Loucy (cell line): ENCODE data around the gene IGF1R.
A peak's percentile ranks its signal among the peaks of the same experiment; 100 is the strongest.

Experiments used
- H2AFZ ChIP-seq: fragments of 200-600 bp; sonication (generic); 2 replicates; pipeline ENCODE4 v1.6.0; 2016; ENCODE audit warnings: antibody characterized with exemption, mild to moderate bottlenecking, low read length, moderate library complexity
- H3F3A ChIP-seq: fragments of 200-600 bp; 2 replicates; pipeline ENCODE4 v1.6.0; 2016; ENCODE audit warnings: antibody characterized with exemption, low read depth, mild to moderate bottlenecking
- H3K27me3 ChIP-seq: fragments of 200-600 bp; sonication (generic); 2 replicates; pipeline ENCODE4 v1.6.1; 2014; ENCODE audit warnings: low read length, mild to moderate bottlenecking; ENCODE audit not compliant: insufficient read depth, poor library complexity, severe bottlenecking
- H3K36me3 ChIP-seq: fragments of 200-600 bp; sonication (generic); 2 replicates; pipeline ENCODE4 v1.6.1; 2016; ENCODE audit warnings: low read length; ENCODE audit not compliant: insufficient read depth
- H3K4me1 ChIP-seq: fragments of 200-600 bp; sonication (generic); 2 replicates; pipeline ENCODE4 v1.5.1; 2014; ENCODE audit warnings: low read length, mild to moderate bottlenecking; ENCODE audit not compliant: insufficient read depth, poor library complexity, severe bottlenecking
- H3K4me2 ChIP-seq: fragments of 200-600 bp; sonication (generic); 2 replicates; pipeline ENCODE4 v1.6.0; 2014; ENCODE audit warnings: antibody characterized with exemption, low read length, low read depth, mild to moderate bottlenecking; ENCODE audit not compliant: poor library complexity, severe bottlenecking
- H3K4me3 ChIP-seq: fragments of 200-600 bp; sonication (generic); 2 replicates; pipeline ENCODE4 v1.5.1; 2014; ENCODE audit warnings: low read length, mild to moderate bottlenecking, mixed read lengths; ENCODE audit not compliant: poor library complexity, severe bottlenecking
- H3K79me2 ChIP-seq: fragments of 200-600 bp; sonication (generic); 2 replicates; pipeline ENCODE4 v1.6.1; 2014; ENCODE audit warnings: low read length; ENCODE audit not compliant: insufficient read depth
- H3K9ac ChIP-seq: fragments of 200-600 bp; sonication (generic); 2 replicates; pipeline ENCODE4 v1.6.0; 2014; ENCODE audit warnings: mild to moderate bottlenecking, low read depth, low read length, moderate library complexity; ENCODE audit not compliant: poor library complexity, severe bottlenecking
- H3K9me2 ChIP-seq: fragments of 200-600 bp; sonication (generic); replicated peaks from 2 replicates; pipeline ENCODE4 v1.6.1; 2016; ENCODE audit warnings: low read depth, low read length, mixed read lengths
- H3K9me3 ChIP-seq: fragments of 200-600 bp; sonication (generic); 2 replicates; pipeline ENCODE4 v1.6.1; 2014; ENCODE audit warnings: mild to moderate bottlenecking, antibody characterized with exemption, low read length, low read depth; ENCODE audit not compliant: insufficient read depth
- H4K20me1 ChIP-seq: fragments of 200-600 bp; sonication (generic); 2 replicates; pipeline ENCODE4 v1.6.0; 2014; ENCODE audit warnings: antibody characterized with exemption, low read length, mild to moderate bottlenecking; ENCODE audit not compliant: insufficient read depth, poor library complexity, severe bottlenecking
- EZH2phosphoT487 ChIP-seq: fragments of 200-600 bp; IDR thresholded peaks from 2 replicates; pipeline ENCODE4 v1.6.1; 2018; ENCODE audit warnings: antibody characterized with exemption, mild to moderate bottlenecking, moderate library complexity, borderline replicate concordance
- TF ChIP-seq, protein P1 (sequence below): fragments of 200-600 bp; sonication (generic); conservative IDR thresholded peaks from 2 replicates; pipeline ENCODE4 v1.5.1; 2014; ENCODE audit warnings: mild to moderate bottlenecking, antibody characterized with exemption, low read length

Gene IGF1R

DNA sequence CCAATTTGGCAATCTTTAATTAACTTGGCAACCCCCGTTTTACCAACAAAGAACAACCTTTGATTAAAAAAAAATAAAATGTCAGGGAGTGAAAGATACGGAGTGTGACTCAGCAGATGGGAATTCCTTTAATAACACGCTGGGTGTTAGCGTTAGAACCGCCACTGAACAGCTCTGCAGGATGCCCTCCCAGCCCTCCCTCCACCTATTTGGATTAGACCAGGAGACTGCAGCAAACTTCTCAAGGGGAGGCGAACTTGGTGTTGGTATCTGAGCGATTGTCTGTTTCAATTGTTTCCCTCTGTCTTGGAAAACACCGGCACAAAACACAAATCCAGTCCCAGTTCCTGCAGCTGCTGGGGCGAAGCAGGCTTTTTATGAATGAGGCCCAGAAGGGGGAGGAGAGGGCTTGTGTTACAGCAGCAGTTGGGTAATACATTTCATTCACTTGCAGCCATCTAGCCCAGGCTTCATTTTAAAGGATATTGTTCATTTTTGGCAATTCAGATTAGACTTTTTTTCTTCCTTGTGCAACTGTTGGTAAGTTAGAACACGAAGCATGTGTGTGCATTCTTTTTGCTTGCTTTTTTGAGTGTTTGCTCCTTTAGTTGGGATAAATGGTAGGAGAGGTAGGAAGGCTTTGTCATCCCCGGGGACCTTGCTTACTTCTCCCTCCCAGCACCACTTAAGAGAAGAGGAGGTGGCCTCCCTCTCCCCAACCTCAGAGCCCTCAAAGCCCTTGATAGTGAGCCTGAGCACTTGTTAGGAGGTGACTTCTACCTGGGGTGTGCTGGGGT is 152.3 kb downstream of the IGF1R start:
- Histone ChIP-seq H3K36me3 (no peaks in the 10 kb centered on the region), H3K4me2 (peak overlapping the region; percentile 26), H3K9me3 (no peaks in the 10 kb centered on the region), H3K9me2 (no peaks in the 10 kb centered on the region), H3K27me3 (no peaks in the 10 kb centered on the region), H3K4me3 (no peak overlapping the region), H2AFZ (no peak overlapping the region), H3K79me2 (peaks cover 85% of the 10 kb centered on the region), H3K4me1 (peaks cover 18% of the 10 kb centered on the region), H3K9ac (peak overlapping the region; percentile 39), H3F3A (peaks cover 2% of the 10 kb centered on the region; the same call in 1 of the 2 replicates), H4K20me1 (no peaks in the 10 kb centered on the region)
- TF ChIP-seq EZH2phosphoT487, result no peak
- TF ChIP-seq, protein P1, sequence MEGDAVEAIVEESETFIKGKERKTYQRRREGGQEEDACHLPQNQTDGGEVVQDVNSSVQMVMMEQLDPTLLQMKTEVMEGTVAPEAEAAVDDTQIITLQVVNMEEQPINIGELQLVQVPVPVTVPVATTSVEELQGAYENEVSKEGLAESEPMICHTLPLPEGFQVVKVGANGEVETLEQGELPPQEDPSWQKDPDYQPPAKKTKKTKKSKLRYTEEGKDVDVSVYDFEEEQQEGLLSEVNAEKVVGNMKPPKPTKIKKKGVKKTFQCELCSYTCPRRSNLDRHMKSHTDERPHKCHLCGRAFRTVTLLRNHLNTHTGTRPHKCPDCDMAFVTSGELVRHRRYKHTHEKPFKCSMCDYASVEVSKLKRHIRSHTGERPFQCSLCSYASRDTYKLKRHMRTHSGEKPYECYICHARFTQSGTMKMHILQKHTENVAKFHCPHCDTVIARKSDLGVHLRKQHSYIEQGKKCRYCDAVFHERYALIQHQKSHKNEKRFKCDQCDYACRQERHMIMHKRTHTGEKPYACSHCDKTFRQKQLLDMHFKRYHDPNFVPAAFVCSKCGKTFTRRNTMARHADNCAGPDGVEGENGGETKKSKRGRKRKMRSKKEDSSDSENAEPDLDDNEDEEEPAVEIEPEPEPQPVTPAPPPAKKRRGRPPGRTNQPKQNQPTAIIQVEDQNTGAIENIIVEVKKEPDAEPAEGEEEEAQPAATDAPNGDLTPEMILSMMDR, result no peak

DNA sequence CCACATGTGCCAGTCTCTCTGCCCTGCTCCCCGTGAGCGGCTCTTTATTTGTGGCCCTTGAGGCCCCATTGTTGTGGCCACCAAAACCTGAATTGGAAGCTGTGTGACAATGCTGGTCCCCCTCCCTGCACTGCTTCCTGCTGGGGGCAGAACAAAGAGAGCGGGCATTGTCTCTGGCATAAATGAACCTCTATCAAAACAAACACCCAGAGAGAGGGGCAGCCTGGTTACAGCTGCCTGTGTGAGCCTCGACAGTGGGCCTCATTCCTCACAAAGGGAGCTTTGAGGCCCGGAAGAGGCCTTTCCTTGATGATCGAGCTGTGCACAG is 152.9 kb downstream of the IGF1R start:
- H3K4me3 ChIP-seq, result no peak overlapping the region

DNA sequence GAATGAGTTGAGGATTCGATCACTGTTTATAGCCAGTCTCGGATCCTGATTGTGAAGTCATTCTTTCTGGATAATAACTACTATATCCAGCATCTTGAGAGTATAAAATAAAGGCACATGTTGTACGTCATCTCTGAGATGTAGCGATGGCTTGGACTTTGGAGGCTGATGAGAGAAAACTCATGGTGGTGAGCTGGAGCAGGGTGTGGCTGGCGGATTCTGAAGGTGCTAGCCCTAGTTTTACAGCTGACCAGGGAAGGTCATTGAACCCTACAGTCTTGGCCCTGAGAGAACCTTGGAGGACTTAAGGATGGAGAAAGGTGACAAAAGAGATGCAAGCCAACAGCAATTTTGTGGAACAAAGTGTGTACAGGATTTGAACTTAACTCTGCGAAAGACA is 153.8 kb downstream of the IGF1R start:
- Histone ChIP-seq H3K9me2 (no peaks in the 10 kb centered on the region), H2AFZ (no peak overlapping the region), H3K36me3 (no peaks in the 10 kb centered on the region), H3K9ac (no peak overlapping the region), H3K79me2 (peaks cover 78% of the 10 kb centered on the region), H3F3A (peaks cover 2% of the 10 kb centered on the region; the same call in 1 of the 2 replicates), H3K4me1 (peaks cover 18% of the 10 kb centered on the region), H3K9me3 (no peaks in the 10 kb centered on the region), H3K4me3 (no peak overlapping the region), H4K20me1 (no peaks in the 10 kb centered on the region), H3K4me2 (no peak overlapping the region), H3K27me3 (no peaks in the 10 kb centered on the region)
- TF ChIP-seq, protein P1, result no peak
- no peak for TF ChIP-seq EZH2phosphoT487

More for the DNA sequence above, 152.9 kb downstream of the IGF1R start:
- H3K4me1 ChIP-seq, result peaks cover 18% of the 10 kb centered on the region
- peak overlapping the region; percentile 39 for H3K9ac ChIP-seq
- H3F3A ChIP-seq, result peaks cover 2% of the 10 kb centered on the region; the same call in 1 of the 2 replicates
- no peaks in the 10 kb centered on the region for H3K36me3 ChIP-seq
- TF ChIP-seq EZH2phosphoT487, result no peak
- TF ChIP-seq, protein P1, result no peak
- H3K79me2 ChIP-seq, result peaks cover 81% of the 10 kb centered on the region
- H3K4me2 ChIP-seq, result peak overlapping the region; percentile 26
- no peaks in the 10 kb centered on the region for H3K9me3 ChIP-seq
- H3K9me2 ChIP-seq, result no peaks in the 10 kb centered on the region
- H3K27me3 ChIP-seq, result no peaks in the 10 kb centered on the region
- H4K20me1 ChIP-seq, result no peaks in the 10 kb centered on the region
- no peak overlapping the region for H2AFZ ChIP-seq
